Keratinocyte (primary cell): ENCODE data around the gene ERC2. TPM values are rescaled to one million over a fixed set of nuclear protein-coding genes. Genes with fewer than 3 reads are reported as not detected.

Experiments used
- DNase-seq: peaks from one replicate; pipeline ENCODE4 v3.0.0-alpha.2; 2011; ENCODE audit warnings: low read depth, missing footprints, low spot score
- FAIRE-seq: peaks from 2 replicates; lab custom pipeline; 2011; peaks lifted over from hg19 to GRCh38; lab: Jason Lieb, UNC
- H2AFZ ChIP-seq: 2 replicates; pipeline ENCODE4 v1.6.0; 2012; ENCODE audit warnings: low read length, control low read depth, inconsistent platforms; ENCODE audit not compliant: control insufficient read depth
- H3K27ac ChIP-seq: 2 replicates; pipeline ENCODE4 v1.5.1; 2011; ENCODE audit warnings: low read length; ENCODE audit not compliant: control insufficient read depth, insufficient read depth
- H3K27me3 ChIP-seq: 3 replicates; pipeline ENCODE4 v1.6.0; 2011; ENCODE audit warnings: low read length; ENCODE audit not compliant: control insufficient read depth, insufficient read depth; ENCODE audit errors: extremely low read depth
- H3K36me3 ChIP-seq, 2 experiments: 2 replicates in 1 of 2; 3 replicates in 1 of 2; pipeline ENCODE4 v1.5.1; 2011; ENCODE audit warnings: low read length in 2 of 2, mild to moderate bottlenecking in 1 of 2; ENCODE audit not compliant: control insufficient read depth in 2 of 2, insufficient read depth in 2 of 2; ENCODE audit errors: extremely low read depth in 1 of 2
- H3K4me1 ChIP-seq: 3 replicates; pipeline ENCODE4 v1.5.1; 2011; ENCODE audit warnings: low read length; ENCODE audit not compliant: control insufficient read depth, insufficient read depth; ENCODE audit errors: extremely low read depth
- H3K4me2 ChIP-seq: 3 replicates; pipeline ENCODE4 v1.6.0; 2011; ENCODE audit warnings: low read depth, low read length; ENCODE audit not compliant: control insufficient read depth, insufficient read depth; ENCODE audit errors: extremely low read depth
- H3K4me3 ChIP-seq, 3 experiments: fragments of 200-600 bp in 1 of 3; sonication (generic) in 1 of 3; 2 replicates in 2 of 3; 3 replicates in 1 of 3; pipeline ENCODE4 v1.5.1; 2011 to 2016; ENCODE audit warnings: low read length in 3 of 3, mild to moderate bottlenecking in 3 of 3, control low read depth in 2 of 3, inconsistent platforms in 1 of 3, low read depth in 1 of 3, mixed read lengths in 1 of 3, mixed run types in 1 of 3, moderate library complexity in 1 of 3; ENCODE audit not compliant: control insufficient read depth in 2 of 3, insufficient read depth in 2 of 3; ENCODE audit errors: extremely low read depth in 1 of 3
- H3K79me2 ChIP-seq: 2 replicates; pipeline ENCODE4 v1.6.0; 2012; ENCODE audit warnings: low read length; ENCODE audit not compliant: control insufficient read depth, insufficient read depth
- H3K9ac ChIP-seq: 3 replicates; pipeline ENCODE4 v1.6.0; 2011; ENCODE audit warnings: low read length; ENCODE audit not compliant: control insufficient read depth, insufficient read depth; ENCODE audit errors: extremely low read depth
- H3K9me1 ChIP-seq: 3 replicates; pipeline ENCODE4 v1.6.0; 2011; ENCODE audit warnings: low read length; ENCODE audit not compliant: control insufficient read depth, insufficient read depth; ENCODE audit errors: extremely low read depth
- H3K9me3 ChIP-seq: 2 replicates; pipeline ENCODE4 v1.5.1; 2012; ENCODE audit warnings: low read depth, low read length; ENCODE audit not compliant: control insufficient read depth
- H4K20me1 ChIP-seq: 3 replicates; pipeline ENCODE4 v1.6.0; 2011; ENCODE audit warnings: low read length; ENCODE audit not compliant: control insufficient read depth, insufficient read depth; ENCODE audit errors: extremely low read depth
- CTCF ChIP-seq, 3 experiments: IDR thresholded peaks in 1 of 3; conservative IDR thresholded peaks in 1 of 3; optimal IDR thresholded peaks in 1 of 3; 2 replicates in 2 of 3; 3 replicates in 1 of 3; pipeline versions ENCODE3 to v1.5.1; 2011; ENCODE audit warnings: low read length in 3 of 3, mild to moderate bottlenecking in 3 of 3, moderate library complexity in 2 of 3, control low read depth in 1 of 3, inconsistent platforms in 1 of 3; ENCODE audit not compliant: insufficient read depth in 2 of 3; ENCODE audit errors: extremely low read depth in 1 of 3
- EZH2 ChIP-seq: IDR thresholded peaks from one replicate; pipeline ENCODE4 v1.6.1; 2012; ENCODE audit warnings: inconsistent platforms, mild to moderate bottlenecking, low read length, moderate library complexity
- dilution Hi-C: fragments of 300-500 bp; cut with MboI; formaldehyde crosslinking; loops from one replicate; pipeline ENCODE4 v1.7.0; 2020; ENCODE audit warnings: low sequenced_read_pairs; ENCODE audit not compliant: extremely low pct_ligation_motif_present
- polyA plus RNA-seq, 5 experiments: library from polyadenylated mRNA; depleted of rRNA in 3 of 5; stranded (reverse) in 3 of 5; stranded (forward) in 1 of 5; unstranded in 1 of 5; fragments of >200 nt; gene quantifications; 1 replicate in 1 of 5; 2 replicates in 3 of 5; 3 replicates in 1 of 5; pipeline versions ENCODE4 v1.2.1 to v1.2.3, GENCODE V29; 2011 to 2012; ENCODE audit warnings: missing spikeins in 2 of 5, low read depth in 1 of 5, low replicate concordance in 1 of 5

ERC2 gene
- polyA plus RNA-seq, 1 donor (not counting 4 experiments of a cell fraction or from before 2014, with no cell fraction given), result 0.08 TPM

GRCh38 chr3:55692295-55692956, 775.8 kb downstream of the ERC2 start:
- H3K27ac ChIP-seq, result no peak overlapping the region
- no peaks in the 10 kb centered on the region for H3K9me3 ChIP-seq
- H4K20me1 ChIP-seq, result no peaks in the 10 kb centered on the region
- DNase-seq (no peak), FAIRE-seq (no peak)
- no peaks in the 10 kb centered on the region for H3K4me1 ChIP-seq
- H3K4me2 ChIP-seq, result no peak overlapping the region
- no peaks in the 10 kb centered on the region for H3K36me3 ChIP-seq
- H3K9ac ChIP-seq, result no peak overlapping the region
- dilution Hi-C loops, result no loop called here
- TF ChIP-seq EZH2 (no peak), CTCF (optimal IDR thresholded peaks at IDR 0.05 in 1 of 3, IDR thresholded peaks at IDR 0.05 in 1 of 3, conservative IDR thresholded peaks at IDR 0.05 in 1 of 3; ENCODE audit: extremely low read depth in 1 of 3, insufficient read depth in 2 of 3, low read length in 3 of 3) (no peak)
- no peaks in the 10 kb centered on the region for H3K79me2 ChIP-seq
- no peak overlapping the region for H2AFZ ChIP-seq
- H3K27me3 ChIP-seq, result peaks cover 2% of the 10 kb centered on the region
- no peaks in the 10 kb centered on the region for H3K9me1 ChIP-seq
- H3K4me3 ChIP-seq, result no peak overlapping the region

- FAIRE-seq (no peak), DNase-seq (no peak)
- no peak overlapping the region for H3K9ac ChIP-seq
- H3K36me3 ChIP-seq, result no peaks in the 10 kb centered on the region
- H3K27me3 ChIP-seq, result peaks cover 2% of the 10 kb centered on the region
- H3K27ac ChIP-seq, result no peak overlapping the region
- no peaks in the 10 kb centered on the region for H4K20me1 ChIP-seq
- H2AFZ ChIP-seq, result no peak overlapping the region
- H3K9me3 ChIP-seq, result no peaks in the 10 kb centered on the region
- TF ChIP-seq EZH2 (no peak), CTCF (optimal IDR thresholded peaks at IDR 0.05 in 1 of 3, IDR thresholded peaks at IDR 0.05 in 1 of 3, conservative IDR thresholded peaks at IDR 0.05 in 1 of 3; ENCODE audit: extremely low read depth in 1 of 3, insufficient read depth in 2 of 3, low read length in 3 of 3) (no peak)
- no peaks in the 10 kb centered on the region for H3K9me1 ChIP-seq
- no peak overlapping the region for H3K4me2 ChIP-seq
- no peaks in the 10 kb centered on the region for H3K4me1 ChIP-seq
- no peak overlapping the region for H3K4me3 ChIP-seq
- H3K79me2 ChIP-seq, result no peaks in the 10 kb centered on the region
- dilution Hi-C loops, result no loop called here
These were observed 777.1 kb downstream of the ERC2 start for GRCh38 chr3:55691141-55691540.
